Calu3 (cell line): ENCODE results near the gene TIFAB. TPM values are rescaled to one million over a fixed set of nuclear protein-coding genes. Genes with fewer than 3 reads are reported as not detected.

ENCODE experiments used
- BruUV-seq: library from RNA; stranded (reverse); fragments of 400-500 nt; replicated peaks from 2 replicates; lab custom pipeline; 2021; lab: Mats Ljungman, UMichigan
- CTCF ChIA-PET: fragments of 300-600 bp; sonication (Branson Sonifier 250); formaldehyde crosslinking; loops from one replicate; lab custom pipeline; 2022; ENCODE audit warnings: antibody characterized with exemption; lab: Charles Lee
- DNase-seq: peaks from one replicate; pipeline ENCODE4 v3.0.0; 2022
- H3K27ac Mint-ChIP-seq: one replicate; pipeline ENCODE4 v1.8.0; 2022; ENCODE audit warnings: mixed read lengths; ENCODE audit not compliant: unreplicated experiment
- H3K27me3 Mint-ChIP-seq: one replicate; pipeline ENCODE4 v1.8.0; 2022; ENCODE audit warnings: mixed read lengths; ENCODE audit not compliant: unreplicated experiment
- H3K36me3 Mint-ChIP-seq: one replicate; pipeline ENCODE4 v1.8.0; 2022; ENCODE audit warnings: mild to moderate bottlenecking, moderate library complexity, mixed read lengths; ENCODE audit not compliant: insufficient read depth, unreplicated experiment
- H3K4me1 Mint-ChIP-seq: one replicate; pipeline ENCODE4 v1.8.0; 2022; ENCODE audit warnings: mild to moderate bottlenecking, low read depth, mixed read lengths; ENCODE audit not compliant: unreplicated experiment
- H3K4me3 Mint-ChIP-seq: one replicate; pipeline ENCODE4 v1.8.0; 2022; ENCODE audit warnings: mild to moderate bottlenecking, low read depth, moderate library complexity, mixed read lengths; ENCODE audit not compliant: unreplicated experiment
- H3K9me3 Mint-ChIP-seq: one replicate; pipeline ENCODE4 v1.8.0; 2022; ENCODE audit warnings: low read depth, mixed read lengths; ENCODE audit not compliant: unreplicated experiment
- intact Hi-C: fragments of 100-400 bp; cut with micrococcal nuclease; formaldehyde crosslinking; loops from one replicate; pipeline ENCODE4 v1.10.0; 2022; ENCODE audit not compliant: unreplicated experiment
- total RNA-seq: library from RNA; stranded (reverse); gene quantifications from 2 replicates; pipeline ENCODE4 v1.2.3, GENCODE V29; 2022
- TF ChIP-seq, protein P1 (sequence below): fragments of 200-600 bp; IDR thresholded peaks from one replicate; pipeline ENCODE4 v1.8.0; 2022; ENCODE audit warnings: antibody characterized with exemption; ENCODE audit not compliant: unreplicated experiment

Gene TIFAB
- total RNA-seq, 1 experiment from 2014 or later, result not detected

DNA sequence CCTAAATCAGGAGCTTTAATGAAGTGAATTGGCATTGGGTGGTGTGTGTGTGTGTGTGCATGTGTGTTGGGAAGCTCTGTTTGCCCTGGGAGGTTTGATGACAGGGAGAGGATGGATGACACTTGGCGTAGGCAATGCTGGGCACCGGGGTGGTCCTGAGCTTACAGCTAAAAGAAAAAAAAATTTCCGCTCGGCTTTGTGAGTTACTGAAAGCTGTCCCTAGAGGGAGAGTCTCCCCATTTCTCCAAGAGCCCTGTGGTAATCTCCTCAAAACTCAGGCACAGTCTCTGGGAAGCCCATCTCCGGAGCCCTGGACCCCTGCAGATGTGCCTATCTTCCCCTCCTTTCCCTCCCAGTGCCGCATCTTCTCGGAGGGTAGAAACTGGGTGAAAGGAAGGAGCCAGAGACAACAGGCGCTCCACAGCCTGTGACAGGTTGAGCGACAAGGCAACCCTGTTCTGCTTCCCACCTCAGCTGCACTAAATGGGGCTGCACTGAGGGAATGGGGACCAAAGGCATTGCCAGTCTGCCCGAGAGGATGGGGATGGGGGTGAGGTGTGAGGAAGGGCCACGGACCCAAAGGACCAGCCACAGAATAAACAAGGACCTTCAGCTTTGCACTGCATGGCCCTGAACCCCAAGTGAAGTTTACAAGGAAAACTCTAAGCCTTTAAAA lies 35.8 kb upstream of the TIFAB start:
- no TSS peak for BruUV-seq
- intact Hi-C loops, result no loop called here
- H3K27me3 Mint-ChIP-seq, result peaks cover 82% of the 10 kb centered on the region
- H3K27ac Mint-ChIP-seq, result no peak overlapping the region
- no peaks in the 10 kb centered on the region for H3K9me3 Mint-ChIP-seq
- no peak overlapping the region for H3K4me3 Mint-ChIP-seq
- no peaks in the 10 kb centered on the region for H3K36me3 Mint-ChIP-seq
- DNase-seq, result no peak
- peaks cover 10% of the 10 kb centered on the region for H3K4me1 Mint-ChIP-seq
- CTCF ChIA-PET, result no interaction called here
- TF ChIP-seq, protein P1, sequence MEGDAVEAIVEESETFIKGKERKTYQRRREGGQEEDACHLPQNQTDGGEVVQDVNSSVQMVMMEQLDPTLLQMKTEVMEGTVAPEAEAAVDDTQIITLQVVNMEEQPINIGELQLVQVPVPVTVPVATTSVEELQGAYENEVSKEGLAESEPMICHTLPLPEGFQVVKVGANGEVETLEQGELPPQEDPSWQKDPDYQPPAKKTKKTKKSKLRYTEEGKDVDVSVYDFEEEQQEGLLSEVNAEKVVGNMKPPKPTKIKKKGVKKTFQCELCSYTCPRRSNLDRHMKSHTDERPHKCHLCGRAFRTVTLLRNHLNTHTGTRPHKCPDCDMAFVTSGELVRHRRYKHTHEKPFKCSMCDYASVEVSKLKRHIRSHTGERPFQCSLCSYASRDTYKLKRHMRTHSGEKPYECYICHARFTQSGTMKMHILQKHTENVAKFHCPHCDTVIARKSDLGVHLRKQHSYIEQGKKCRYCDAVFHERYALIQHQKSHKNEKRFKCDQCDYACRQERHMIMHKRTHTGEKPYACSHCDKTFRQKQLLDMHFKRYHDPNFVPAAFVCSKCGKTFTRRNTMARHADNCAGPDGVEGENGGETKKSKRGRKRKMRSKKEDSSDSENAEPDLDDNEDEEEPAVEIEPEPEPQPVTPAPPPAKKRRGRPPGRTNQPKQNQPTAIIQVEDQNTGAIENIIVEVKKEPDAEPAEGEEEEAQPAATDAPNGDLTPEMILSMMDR, result no peak

DNA sequence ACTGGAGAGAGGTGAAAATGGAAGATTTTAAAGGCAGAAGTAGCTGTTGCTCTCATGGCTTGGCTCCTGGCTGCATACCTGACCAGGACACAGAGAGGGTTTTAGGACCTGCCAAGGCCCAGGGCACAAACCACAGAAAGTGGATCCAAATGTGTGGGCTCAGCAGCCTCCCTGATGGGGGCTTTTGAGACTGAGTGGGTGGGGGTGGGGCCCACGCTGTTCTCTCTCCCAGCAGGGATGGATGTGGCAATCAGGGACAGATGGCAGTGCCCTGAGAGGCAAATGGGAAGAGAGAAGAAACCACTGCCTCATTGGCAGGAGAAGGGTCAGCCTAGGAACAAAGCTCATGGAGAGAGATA lies 34.9 kb upstream of the TIFAB start:
- no TSS peak for BruUV-seq
- TF ChIP-seq, protein P1, result no peak
- no peak overlapping the region for H3K4me3 Mint-ChIP-seq
- peaks cover 8% of the 10 kb centered on the region for H3K4me1 Mint-ChIP-seq
- no peaks in the 10 kb centered on the region for H3K36me3 Mint-ChIP-seq
- no peaks in the 10 kb centered on the region for H3K9me3 Mint-ChIP-seq
- intact Hi-C loops, result no loop called here
- no peak for DNase-seq
- peaks cover 82% of the 10 kb centered on the region for H3K27me3 Mint-ChIP-seq
- H3K27ac Mint-ChIP-seq, result no peak overlapping the region
- CTCF ChIA-PET, result no interaction called here

DNA sequence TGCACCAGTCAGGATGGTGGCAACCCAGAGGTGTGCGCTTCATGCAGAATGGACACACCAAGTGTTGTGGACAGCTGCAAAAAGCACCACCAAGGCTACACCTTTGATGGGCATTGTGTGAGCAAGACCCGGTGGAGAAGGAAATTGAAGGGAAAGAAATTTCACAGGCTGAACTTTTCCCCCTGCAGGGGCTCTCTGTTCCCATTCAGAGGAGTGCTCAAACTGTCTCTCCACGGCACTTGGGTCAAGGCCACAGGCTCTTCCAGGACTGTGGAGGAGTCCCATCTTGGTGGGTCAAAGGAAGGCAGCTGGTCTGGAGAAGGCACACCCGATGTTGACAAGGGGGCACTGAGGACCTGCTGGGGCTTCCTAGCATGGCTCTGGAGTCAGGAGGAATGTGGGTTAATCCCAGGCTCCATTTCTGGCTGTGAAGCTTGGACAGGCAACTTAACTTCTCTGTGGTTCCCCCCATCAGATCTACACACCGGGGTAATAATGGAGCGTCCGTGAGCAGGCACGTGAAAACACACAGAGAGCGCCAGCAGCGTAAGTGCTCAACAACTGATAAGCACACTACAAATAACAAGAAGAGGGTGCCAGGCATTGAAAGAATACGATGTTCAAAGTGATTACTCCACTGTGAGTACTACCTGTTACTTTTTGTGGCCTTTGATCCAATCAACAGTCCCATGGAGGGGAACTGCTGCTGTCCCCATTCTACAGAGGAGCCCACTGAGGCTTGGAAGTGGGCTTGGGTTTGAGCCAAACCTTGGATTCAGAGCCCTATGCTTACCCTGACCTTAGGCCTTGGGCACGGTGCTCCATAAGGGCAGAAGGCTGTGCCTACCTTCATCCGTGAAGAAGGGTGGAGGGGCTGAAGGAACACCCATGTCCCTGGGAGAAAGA lies 34.2 kb upstream of the TIFAB start:
- no TSS peak for BruUV-seq

DNA sequence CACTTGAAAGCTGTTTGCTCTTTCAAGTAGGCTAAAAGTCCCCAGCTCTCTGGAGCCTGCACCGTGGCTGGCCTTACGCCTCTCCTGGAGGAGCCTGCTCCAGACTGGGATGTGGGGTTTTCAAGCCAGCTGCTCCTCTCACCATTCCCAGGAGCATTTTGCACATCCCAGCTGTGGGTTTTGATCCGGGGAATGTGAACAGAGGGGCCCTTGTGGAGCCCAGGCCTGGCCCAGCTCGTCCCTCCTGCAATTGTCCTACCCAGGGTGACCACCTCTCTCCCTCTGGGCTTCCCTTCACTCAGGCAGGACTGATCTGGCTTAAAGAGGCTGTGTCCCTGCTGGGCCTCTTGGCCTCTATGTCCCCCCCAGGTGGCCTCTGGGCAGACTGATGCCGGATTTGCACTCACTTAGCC lies 32.5 kb upstream of the TIFAB start:
- CTCF ChIA-PET, result interaction anchor here (1.2 kb wide), 1 partner anchor 20 kb away, joined by 4 read pairs; no protein-coding TSS in a partner anchor
- Mint-ChIP-seq H3K27me3 (peaks cover 62% of the 10 kb centered on the region), H3K9me3 (no peaks in the 10 kb centered on the region), H3K4me3 (no peak overlapping the region), H3K36me3 (no peaks in the 10 kb centered on the region), H3K4me1 (no peaks in the 10 kb centered on the region), H3K27ac (no peak overlapping the region)
- intact Hi-C loops, result no loop called here
- BruUV-seq, result no TSS peak
- no peak for DNase-seq
- TF ChIP-seq, protein P1, result no peak

More for the DNA sequence above, 34.2 kb upstream of the TIFAB start:
- no peak for DNase-seq
- TF ChIP-seq, protein P1, result no peak
- CTCF ChIA-PET, result no interaction called here
- Mint-ChIP-seq H3K9me3 (no peaks in the 10 kb centered on the region), H3K27me3 (peaks cover 79% of the 10 kb centered on the region), H3K4me1 (peaks cover 2% of the 10 kb centered on the region), H3K27ac (no peak overlapping the region), H3K36me3 (no peaks in the 10 kb centered on the region), H3K4me3 (no peak overlapping the region)
- intact Hi-C loops, result no loop called here
